HG02571 (cell line): ENCODE data around the gene SMIM14.
"Not testable (repeated sequence)": the region's sequence is repeated elsewhere in the genome, so short reads cannot be mapped to it uniquely, and the experiment has no call there.

Experiments used
- ATAC-seq: cut with Tn5 transposase; IDR thresholded peaks from one replicate; pipeline ENCODE4 v1.9.1; 2021; ENCODE audit warnings: mild to moderate bottlenecking, moderate library complexity; ENCODE audit not compliant: unreplicated experiment

Gene SMIM14

DNA sequence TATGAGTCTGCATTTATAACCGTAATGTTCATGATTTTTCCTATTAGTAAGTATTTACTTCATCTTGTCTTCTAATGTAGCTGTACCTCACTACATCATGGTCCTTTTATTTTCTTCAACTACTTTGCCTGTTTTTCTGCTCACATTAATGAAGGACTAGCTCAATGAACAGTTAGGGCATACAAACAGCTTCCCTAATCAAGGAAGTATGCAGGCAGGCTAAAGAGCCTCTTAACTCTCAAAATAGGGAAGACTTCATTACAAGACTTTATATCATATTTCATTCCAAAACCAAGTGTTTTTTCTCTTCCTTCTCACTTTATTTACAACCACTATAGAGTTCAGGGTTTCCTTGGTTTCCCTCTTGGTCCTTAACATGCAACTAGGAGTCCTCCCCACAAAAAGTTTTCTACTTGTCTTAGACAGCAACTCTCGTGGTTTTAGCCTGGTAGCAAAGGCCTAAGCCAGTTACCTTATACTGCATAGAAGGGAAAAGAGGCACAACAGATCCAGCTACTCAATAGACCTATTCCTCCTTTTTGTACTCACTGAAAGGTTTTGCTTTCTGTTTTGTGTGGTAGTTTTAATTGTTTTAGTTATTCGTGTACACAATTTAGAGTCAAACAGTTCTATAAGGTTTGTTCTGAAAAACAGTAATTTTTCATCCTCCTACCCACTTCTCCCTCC is 40.8 kb downstream of the SMIM14 start:
- ATAC-seq, result no peak

DNA sequence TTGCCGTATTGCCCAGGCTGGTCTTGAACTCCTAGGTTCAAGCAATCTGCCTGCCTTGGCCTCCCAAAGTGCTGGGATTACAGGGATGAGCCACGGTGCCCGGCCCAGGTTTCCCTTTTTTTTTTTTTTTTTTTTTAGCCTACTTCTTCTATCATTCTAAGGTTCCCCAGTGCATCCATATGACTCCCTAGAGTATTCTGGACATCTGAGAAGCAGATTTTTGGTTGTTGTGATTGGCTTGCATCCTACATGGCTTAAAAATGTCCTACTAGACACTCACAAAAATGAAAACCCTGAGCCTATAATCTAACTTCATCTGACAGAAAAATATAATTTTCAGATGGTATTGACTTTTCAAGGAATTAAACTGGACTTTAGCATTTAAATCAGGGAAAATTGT is 41.7 kb downstream of the SMIM14 start:
- ATAC-seq, result no peak

- ATAC-seq, result no peak
These were observed 47.4 kb downstream of the SMIM14 start for GRCh38 chr4:39591290-39591689.

DNA sequence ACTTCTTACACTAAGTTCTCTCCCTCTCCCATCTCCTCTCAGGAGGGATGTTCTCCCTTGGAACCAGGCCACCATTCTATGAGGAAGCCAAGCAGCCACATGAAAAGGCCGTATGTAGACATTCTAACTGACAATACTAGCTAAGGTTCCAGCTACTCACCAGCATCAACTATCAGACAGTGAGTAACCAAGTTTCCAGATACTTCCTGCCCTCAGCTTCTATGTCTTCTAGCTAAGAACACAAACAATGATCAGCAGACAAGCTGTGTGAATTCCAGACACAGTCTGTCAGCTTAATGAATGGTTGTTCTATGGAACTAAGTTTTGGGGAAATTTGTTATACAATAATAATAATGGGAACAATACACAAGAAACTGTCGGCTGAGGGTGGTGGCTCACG is 50.8 kb downstream of the SMIM14 start:
- no peak for ATAC-seq

DNA sequence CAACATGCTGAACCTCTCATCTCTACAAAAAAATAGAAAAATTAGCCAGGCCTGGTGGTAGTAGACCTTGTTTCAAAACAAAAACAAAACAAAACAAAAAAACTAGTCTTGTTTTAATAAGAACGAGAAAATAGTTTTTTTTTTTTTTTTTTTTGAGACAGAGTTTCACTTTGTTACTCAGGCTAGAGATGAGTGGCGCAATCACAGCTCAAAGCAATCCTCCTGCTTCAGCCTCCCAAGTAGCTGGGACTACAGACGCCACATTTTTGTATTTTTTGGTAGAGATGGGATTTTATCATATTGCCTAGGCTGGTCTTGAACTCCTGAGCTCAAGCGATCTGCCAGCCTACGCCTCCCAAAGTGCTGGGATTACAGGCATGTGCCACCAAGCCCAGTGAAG is 63.7 kb downstream of the SMIM14 start:
- no peak for ATAC-seq

DNA sequence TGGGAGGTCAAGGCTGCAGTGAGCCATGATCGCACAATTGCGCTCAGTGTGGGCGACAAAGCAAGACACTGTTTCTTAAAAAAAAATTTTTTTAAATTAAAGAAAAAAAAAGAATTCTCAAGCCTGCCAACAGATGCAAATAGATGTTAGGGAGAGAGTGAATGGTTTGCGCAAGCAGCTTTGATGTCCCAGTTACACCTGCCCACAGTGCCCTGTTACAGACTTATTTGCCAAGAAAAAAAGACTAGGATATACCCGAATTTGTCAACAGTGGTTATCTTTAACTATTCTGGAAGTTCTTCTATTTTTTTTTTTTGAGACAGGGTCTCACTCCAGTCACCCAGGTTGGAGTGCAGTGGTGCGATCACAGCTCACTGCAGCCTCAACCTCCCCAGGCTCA is 67.2 kb downstream of the SMIM14 start:
- ATAC-seq, result no peak

DNA sequence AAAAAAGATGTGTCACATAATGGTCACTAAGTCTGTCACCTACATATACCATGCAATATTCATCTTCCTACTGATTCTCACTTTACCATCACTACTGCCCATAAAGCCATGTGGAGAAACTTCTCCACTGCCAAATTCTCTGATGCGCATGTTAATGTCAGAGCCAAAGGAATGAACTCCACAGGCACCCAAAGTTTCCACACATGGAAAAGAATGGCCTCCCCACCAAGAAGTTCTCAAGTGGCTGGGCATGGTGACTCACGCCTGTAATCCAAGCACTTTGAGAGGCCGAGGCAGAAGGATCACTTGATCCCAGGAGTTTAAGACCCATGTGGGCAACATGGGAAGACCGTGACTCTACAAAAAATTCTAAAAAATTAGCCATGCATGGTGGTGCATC is 67.6 kb downstream of the SMIM14 start:
- ATAC-seq, result no peak

- ATAC-seq, result no peak
These were observed 69.5 kb downstream of the SMIM14 start for GRCh38 chr4:39569209-39569608.

DNA sequence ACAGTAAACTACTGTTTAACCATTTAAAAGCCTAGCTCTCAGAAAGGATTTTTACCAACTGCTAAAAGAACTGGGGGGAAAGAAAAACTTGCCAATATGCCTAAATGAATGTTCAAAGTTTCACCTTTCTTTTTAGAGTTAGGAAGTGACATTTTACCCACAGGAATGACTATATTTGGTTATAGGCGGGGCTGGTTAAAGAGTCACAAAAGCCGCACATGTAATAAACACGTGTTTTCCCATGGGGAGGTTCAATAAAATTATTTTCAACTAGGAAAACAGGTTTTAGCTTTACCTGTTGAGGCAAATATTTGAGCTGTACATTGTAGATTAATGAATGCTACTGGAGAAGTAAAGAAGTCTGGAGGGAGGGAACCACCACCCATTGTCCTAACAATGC is 69.9 kb downstream of the SMIM14 start:
- ATAC-seq, result no peak

- no peak for ATAC-seq
These were observed 72.6 kb downstream of the SMIM14 start for GRCh38 chr4:39565878-39566600.

GRCh38 chr4:39563346-39563847 is 75.3 kb downstream of the SMIM14 start:
- no peak for ATAC-seq

DNA sequence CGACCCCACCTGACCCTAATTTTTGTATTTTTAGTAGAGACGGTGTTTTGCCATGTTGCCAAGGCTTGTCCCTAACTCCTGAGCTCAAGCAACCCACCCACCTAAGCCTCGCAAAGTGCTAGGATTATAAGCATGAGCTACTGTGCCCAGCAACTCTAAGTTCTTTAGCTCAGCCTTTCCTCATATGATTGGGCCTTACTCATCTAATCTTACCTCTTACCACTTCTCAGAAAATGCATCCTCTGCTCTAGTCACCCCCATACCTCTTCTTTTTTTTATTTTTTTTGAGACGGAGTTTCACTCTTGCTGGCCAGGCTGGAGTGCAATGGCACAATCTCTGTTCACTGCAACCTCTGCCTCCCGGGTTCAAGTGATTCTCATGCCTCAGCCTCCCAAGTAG is 75.9 kb downstream of the SMIM14 start:
- ATAC-seq, result no peak

GRCh38 chr4:39559626-39560025 is 79.0 kb downstream of the SMIM14 start:
- no peak for ATAC-seq

DNA sequence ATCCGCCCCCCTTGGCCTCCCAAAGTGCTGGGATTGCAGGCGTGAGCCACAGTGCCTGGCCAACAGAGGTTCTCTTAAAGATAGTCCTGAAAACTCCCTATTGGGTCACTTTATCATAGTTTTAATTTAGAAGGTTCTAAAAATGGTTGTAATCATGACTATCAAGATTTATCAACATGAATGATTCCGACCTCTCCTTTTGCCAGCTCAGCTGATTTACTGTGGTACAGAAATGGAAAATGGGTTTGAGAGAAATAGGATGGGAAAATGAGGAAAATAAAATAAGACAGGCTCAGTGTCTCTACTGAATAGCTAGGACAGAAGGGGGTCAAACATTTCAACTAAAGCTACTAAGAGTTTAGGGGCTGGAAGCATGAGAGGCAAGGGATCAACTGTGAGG is 83.2 kb downstream of the SMIM14 start:
- no peak for ATAC-seq

GRCh38 chr4:39548425-39549067 is 90.1 kb downstream of the SMIM14 start:
- ATAC-seq, result no peak

DNA sequence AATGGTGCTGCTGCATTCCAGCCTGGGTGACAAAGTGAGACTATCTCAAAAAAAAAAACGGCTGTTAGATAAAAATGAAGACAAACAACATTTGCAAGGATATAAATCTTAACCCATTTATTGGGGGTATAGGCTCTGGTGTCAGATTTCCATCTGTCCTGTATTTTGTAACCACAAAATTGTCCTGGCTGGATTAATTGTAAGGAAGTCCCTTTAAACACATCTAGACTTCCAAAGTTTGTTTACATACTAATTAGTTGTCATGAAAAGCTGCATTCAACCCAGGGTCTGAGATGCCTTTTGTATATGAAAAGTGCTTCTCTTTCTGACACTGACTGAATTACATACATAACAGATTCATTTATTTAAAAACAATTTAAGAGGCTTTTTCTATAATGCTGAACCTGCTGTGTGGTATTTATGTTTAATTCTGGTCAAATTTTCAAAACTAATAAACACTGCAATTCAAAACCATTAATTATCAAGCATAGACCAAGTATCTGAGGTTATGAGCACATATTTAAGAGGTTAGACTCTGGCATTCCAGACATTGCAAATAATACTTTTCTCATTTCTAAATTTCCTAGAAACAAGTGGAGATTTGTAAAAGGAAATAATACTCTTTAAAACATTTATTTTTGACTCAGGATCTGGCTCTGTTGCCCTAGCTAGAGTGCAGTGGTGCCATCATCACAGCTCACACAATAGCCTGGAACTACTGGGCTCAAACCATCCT is 93.9 kb downstream of the SMIM14 start:
- ATAC-seq, result no peak

DNA sequence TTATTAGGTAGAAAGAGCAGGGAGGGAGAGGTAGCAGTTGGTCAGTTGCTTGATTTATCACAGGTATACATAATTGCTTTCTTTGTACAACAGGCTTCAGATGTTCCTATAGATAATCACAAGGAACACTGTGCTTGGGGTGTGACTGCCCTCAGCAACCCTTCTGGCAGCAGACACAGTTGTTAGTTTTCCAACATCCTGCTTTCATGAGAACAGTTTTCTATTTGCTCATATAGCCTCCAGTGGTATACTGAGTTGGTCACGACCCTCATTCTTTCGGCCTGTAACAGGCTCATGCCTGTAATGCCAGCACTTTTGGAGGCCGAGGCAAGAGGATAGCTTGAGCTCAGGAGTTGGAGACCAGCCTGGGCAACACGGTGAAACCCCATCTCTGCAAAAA is 94.6 kb downstream of the SMIM14 start:
- not testable (repeated sequence) for ATAC-seq

DNA sequence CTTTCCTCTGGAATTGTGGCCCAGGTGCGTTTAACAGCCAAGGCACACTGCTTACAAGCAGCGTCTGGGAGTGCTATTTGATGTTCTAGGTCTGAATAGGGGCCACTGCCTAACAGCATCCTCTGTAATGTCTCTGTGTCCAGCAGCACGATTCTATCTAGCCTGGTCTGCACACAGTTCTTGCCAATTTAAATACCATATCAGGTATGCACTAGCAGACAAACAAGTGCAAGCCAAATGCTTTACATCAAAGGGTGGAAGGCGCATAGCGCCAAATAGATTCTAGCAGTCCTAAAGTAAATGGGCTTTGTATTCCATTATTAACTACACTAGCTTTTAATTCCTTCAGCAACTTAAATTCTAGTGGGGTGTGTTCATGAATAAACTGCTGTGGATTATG is 95.6 kb downstream of the SMIM14 start:
- no peak for ATAC-seq

DNA sequence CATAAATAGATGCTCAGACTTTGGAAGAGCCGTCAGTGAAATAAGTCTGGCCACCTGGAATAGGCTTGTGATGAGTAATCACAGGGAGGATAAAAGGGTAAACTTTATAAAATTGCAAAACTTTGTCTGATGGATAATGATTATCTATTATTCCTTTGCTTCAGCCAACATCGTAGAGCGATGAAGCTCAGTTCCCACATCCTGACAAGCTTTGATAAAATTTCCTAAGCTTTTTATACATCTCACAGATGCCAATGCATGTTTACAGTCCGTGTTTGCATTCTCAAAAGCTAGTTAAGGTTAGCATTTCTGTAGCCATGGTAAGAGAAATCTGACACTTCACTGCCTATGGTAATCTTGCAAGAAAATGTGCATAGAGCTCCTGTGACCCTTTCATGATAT is 96.1 kb downstream of the SMIM14 start:
- ATAC-seq, result no peak

DNA sequence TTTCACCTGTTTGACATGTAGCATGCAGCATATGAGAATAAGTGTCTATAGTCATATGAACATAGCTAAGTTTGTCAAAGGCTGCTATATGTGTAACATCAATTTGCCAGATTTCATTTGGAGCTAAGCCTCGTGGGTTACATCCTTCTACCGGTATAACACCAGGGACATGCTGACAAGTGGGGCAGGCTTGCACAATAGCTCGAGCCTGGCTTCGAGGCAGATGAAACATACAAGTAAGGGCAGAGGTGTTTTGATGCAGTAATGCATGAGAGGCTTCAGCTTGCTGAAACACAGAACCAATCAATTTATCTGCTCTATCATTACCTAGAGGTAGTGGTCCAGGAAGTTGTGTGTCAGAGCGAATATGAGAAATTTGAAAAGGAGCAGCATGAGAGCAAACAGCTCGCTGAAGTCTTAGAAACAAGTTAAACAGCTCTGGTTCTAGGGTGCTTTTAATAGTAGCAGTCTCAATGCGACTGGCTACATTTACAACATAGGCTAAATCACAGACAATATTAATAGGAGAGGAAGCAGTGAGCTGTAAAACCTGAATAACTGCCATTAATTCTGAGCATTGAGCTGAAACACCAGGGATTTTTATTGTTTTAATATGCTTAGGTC is 96.6 kb downstream of the SMIM14 start:
- ATAC-seq, result no peak

- no peak for ATAC-seq
These were observed 99.5 kb downstream of the SMIM14 start for GRCh38 chr4:39539089-39539611.
